K562 (cell line): ENCODE measurements around the gene LCLAT1.

Source experiments
- CBX8 ChIP-seq: fragments of 200-600 bp; sonication (generic); IDR thresholded peaks from 2 replicates; pipeline ENCODE4 v1.6.1; 2012; ENCODE audit warnings: borderline replicate concordance, mixed run types, low read depth, mild to moderate bottlenecking, moderate library complexity, mixed read lengths, low read length, control low read depth, inconsistent platforms; ENCODE audit not compliant: poor library complexity, severe bottlenecking; ENCODE audit errors: extremely low read depth
- CHD4 ChIP-seq: fragments of 200-600 bp; sonication (generic); IDR thresholded peaks from 3 replicates; pipeline ENCODE4 v1.6.1; 2012; ENCODE audit warnings: low read depth, mild to moderate bottlenecking, mixed read lengths, low read length, inconsistent platforms; ENCODE audit not compliant: insufficient read depth, insufficient replicate concordance, poor library complexity, severe bottlenecking
- GABPB2 ChIP-seq: fragments of 250-450 bp; sonication (Bioruptor Pico); conservative IDR thresholded peaks from 2 replicates; pipeline ENCODE4 v1.5.1; 2021; ENCODE audit warnings: mild to moderate bottlenecking
- SETDB1 ChIP-seq: IDR thresholded peaks from one replicate; pipeline ENCODE4 v1.6.1; 2012; ENCODE audit warnings: low read length, control low read depth, inconsistent platforms
- TAF1 ChIP-seq: IDR thresholded peaks from 2 replicates; pipeline ENCODE4 v1.6.1; 2011; ENCODE audit warnings: mild to moderate bottlenecking, low read length, moderate library complexity; ENCODE audit not compliant: insufficient read depth, control insufficient read depth, severe bottlenecking; ENCODE audit errors: extremely low read depth
- TF ChIP-seq, protein P1 (sequence below), 3 experiments: IDR thresholded peaks in 2 of 3; conservative IDR thresholded peaks in 1 of 3; 2 replicates each; pipeline ENCODE4 v1.5.1; 2011 to 2012; ENCODE audit warnings: low read length in 3 of 3, mild to moderate bottlenecking in 3 of 3, control low read depth in 2 of 3, improper control_type of control experiment in 1 of 3, inconsistent platforms in 1 of 3, low read depth in 1 of 3, mixed read lengths in 1 of 3, moderate library complexity in 1 of 3; ENCODE audit not compliant: insufficient read depth in 2 of 3
- TF ChIP-seq, protein P2 (sequence below): fragments of 150-350 bp; conservative IDR thresholded peaks from 2 replicates; pipeline ENCODE4 v1.6.1; 2014; ENCODE audit warnings: low read length

DNA sequence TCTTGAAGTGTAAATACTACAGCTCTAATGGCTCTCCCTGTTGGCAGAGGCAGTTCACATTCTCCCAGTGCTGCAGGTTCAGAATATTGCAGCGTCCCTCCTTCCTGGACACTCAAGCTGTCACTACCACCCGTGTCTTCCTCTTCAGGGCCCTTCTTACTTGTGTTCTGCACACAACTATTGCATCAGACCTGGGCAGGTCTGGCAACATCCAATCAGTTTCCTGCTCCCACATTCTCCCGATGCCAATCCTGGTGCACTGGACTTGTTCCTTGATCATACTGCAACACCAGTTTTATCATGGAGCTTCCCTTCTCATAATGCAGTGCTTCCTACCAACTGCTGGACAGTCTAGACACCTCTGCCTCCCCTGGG lies 198.7 kb downstream of the LCLAT1 start:
- TF ChIP-seq SETDB1 (no peak), TAF1 (no peak), CBX8 (no peak), GABPB2 (CRISPR knock-in tag) (no peak), CHD4 (no peak)
- TF ChIP-seq, protein P1, sequence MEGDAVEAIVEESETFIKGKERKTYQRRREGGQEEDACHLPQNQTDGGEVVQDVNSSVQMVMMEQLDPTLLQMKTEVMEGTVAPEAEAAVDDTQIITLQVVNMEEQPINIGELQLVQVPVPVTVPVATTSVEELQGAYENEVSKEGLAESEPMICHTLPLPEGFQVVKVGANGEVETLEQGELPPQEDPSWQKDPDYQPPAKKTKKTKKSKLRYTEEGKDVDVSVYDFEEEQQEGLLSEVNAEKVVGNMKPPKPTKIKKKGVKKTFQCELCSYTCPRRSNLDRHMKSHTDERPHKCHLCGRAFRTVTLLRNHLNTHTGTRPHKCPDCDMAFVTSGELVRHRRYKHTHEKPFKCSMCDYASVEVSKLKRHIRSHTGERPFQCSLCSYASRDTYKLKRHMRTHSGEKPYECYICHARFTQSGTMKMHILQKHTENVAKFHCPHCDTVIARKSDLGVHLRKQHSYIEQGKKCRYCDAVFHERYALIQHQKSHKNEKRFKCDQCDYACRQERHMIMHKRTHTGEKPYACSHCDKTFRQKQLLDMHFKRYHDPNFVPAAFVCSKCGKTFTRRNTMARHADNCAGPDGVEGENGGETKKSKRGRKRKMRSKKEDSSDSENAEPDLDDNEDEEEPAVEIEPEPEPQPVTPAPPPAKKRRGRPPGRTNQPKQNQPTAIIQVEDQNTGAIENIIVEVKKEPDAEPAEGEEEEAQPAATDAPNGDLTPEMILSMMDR (IDR thresholded peaks at IDR 0.05 in 2 of 3, conservative IDR thresholded peaks at IDR 0.05 in 1 of 3; ENCODE audit: insufficient read depth in 2 of 3, low read depth in 1 of 3, low read length in 3 of 3) = no peak
- TF ChIP-seq, protein P2, sequence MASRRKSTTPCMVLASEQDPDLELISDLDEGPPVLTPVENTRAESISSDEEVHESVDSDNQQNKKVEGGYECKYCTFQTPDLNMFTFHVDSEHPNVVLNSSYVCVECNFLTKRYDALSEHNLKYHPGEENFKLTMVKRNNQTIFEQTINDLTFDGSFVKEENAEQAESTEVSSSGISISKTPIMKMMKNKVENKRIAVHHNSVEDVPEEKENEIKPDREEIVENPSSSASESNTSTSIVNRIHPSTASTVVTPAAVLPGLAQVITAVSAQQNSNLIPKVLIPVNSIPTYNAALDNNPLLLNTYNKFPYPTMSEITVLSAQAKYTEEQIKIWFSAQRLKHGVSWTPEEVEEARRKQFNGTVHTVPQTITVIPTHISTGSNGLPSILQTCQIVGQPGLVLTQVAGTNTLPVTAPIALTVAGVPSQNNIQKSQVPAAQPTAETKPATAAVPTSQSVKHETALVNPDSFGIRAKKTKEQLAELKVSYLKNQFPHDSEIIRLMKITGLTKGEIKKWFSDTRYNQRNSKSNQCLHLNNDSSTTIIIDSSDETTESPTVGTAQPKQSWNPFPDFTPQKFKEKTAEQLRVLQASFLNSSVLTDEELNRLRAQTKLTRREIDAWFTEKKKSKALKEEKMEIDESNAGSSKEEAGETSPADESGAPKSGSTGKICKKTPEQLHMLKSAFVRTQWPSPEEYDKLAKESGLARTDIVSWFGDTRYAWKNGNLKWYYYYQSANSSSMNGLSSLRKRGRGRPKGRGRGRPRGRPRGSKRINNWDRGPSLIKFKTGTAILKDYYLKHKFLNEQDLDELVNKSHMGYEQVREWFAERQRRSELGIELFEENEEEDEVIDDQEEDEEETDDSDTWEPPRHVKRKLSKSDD = no peak
